Ishikawa (cell line): Measurements from ENCODE around the gene TMEM79.

ENCODE experiments used
- CEBPB ChIP-seq: IDR thresholded peaks from 2 replicates; pipeline ENCODE4 v1.6.1; 2012
- CREB1 ChIP-seq: IDR thresholded peaks from 2 replicates; pipeline ENCODE4 v1.6.1; 2012; ENCODE audit warnings: low read depth
- EGR1 ChIP-seq: IDR thresholded peaks from 2 replicates; pipeline ENCODE4 v1.6.1; 2012
- EP300 ChIP-seq: IDR thresholded peaks from 2 replicates; pipeline ENCODE4 v1.6.1; 2012; ENCODE audit warnings: borderline replicate concordance
- FOXM1 ChIP-seq: IDR thresholded peaks from 2 replicates; pipeline ENCODE4 v1.6.1; 2012; ENCODE audit warnings: low read depth, borderline replicate concordance
- NFIC ChIP-seq: IDR thresholded peaks from 2 replicates; pipeline ENCODE4 v1.6.1; 2012
- RAD21 ChIP-seq: IDR thresholded peaks from 2 replicates; pipeline ENCODE4 v1.6.1; 2012; ENCODE audit warnings: low read depth
- TAF1 ChIP-seq: IDR thresholded peaks from 2 replicates; pipeline ENCODE4 v1.6.1; 2012; ENCODE audit warnings: low read depth, mild to moderate bottlenecking
- TCF12 ChIP-seq: IDR thresholded peaks from 2 replicates; pipeline ENCODE4 v1.6.1; 2012; ENCODE audit warnings: low read depth
- TEAD4 ChIP-seq: IDR thresholded peaks from 2 replicates; pipeline ENCODE4 v1.6.1; 2012
- YY1 ChIP-seq: IDR thresholded peaks from 2 replicates; pipeline ENCODE4 v1.6.1; 2012; ENCODE audit warnings: low read depth
- ZBTB7A ChIP-seq: IDR thresholded peaks from 2 replicates; pipeline ENCODE4 v1.6.1; 2012; ENCODE audit warnings: low read depth
- TF ChIP-seq, protein P1 (sequence below): IDR thresholded peaks from 2 replicates; pipeline ENCODE4 v1.6.1; 2012
- TF ChIP-seq, protein P2 (sequence below): IDR thresholded peaks from 2 replicates; pipeline ENCODE4 v1.6.1; 2012
- TF ChIP-seq, protein P3 (sequence below): IDR thresholded peaks from 2 replicates; pipeline ENCODE4 v1.6.1; 2012; ENCODE audit warnings: low read depth, mild to moderate bottlenecking

Gene TMEM79

DNA sequence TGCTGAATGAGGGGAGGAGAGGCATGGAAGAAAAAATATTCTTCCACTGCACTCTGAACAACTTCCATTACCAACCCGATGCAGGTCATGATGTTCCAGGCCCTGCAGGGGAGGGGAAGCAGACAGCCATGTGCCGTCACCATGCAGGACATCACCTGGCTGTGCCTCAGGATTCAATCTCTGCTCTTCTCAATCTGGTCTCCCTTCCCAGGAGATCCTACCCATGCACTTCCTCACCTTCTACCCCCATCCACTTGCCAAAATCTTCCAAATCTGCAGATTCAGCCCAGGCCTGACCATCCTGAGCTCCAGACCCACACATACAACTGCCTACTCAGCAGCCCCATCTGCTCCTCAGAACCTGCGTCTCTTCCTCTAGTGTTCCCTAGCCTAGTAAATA, 30.5 kb upstream of the TMEM79 start:
- TF ChIP-seq, protein P1, sequence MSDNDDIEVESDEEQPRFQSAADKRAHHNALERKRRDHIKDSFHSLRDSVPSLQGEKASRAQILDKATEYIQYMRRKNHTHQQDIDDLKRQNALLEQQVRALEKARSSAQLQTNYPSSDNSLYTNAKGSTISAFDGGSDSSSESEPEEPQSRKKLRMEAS = no peak
- no peak for TF ChIP-seq NFIC
- TF ChIP-seq EGR1 = no peak
- no peak for TF ChIP-seq TCF12
- TF ChIP-seq RAD21 = no peak
- no peak for TF ChIP-seq TAF1
- no peak for TF ChIP-seq TEAD4
- TF ChIP-seq EP300 = no peak

DNA sequence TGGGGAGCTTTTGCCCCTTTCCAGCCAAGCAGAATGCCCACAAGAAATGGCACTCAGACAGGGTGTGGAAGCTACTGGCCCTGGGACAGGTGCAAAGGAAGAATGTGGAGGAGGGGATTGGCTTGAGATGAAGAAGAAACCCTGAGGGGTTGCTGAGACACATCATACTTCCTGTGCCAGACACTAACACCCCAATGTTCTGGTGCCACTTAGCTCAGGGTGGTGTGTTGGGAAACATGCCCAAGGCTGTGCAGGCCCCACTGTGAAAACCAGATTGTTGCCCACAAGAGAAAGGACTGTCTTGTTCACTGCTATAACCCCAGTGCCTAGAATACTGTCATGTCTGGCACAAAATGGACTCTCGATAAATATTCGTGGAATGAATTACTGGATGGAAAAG, 26.4 kb upstream of the TMEM79 start:
- TF ChIP-seq, protein P2, sequence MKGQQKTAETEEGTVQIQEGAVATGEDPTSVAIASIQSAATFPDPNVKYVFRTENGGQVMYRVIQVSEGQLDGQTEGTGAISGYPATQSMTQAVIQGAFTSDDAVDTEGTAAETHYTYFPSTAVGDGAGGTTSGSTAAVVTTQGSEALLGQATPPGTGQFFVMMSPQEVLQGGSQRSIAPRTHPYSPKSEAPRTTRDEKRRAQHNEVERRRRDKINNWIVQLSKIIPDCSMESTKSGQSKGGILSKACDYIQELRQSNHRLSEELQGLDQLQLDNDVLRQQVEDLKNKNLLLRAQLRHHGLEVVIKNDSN = no peak
- TF ChIP-seq, protein P3, sequence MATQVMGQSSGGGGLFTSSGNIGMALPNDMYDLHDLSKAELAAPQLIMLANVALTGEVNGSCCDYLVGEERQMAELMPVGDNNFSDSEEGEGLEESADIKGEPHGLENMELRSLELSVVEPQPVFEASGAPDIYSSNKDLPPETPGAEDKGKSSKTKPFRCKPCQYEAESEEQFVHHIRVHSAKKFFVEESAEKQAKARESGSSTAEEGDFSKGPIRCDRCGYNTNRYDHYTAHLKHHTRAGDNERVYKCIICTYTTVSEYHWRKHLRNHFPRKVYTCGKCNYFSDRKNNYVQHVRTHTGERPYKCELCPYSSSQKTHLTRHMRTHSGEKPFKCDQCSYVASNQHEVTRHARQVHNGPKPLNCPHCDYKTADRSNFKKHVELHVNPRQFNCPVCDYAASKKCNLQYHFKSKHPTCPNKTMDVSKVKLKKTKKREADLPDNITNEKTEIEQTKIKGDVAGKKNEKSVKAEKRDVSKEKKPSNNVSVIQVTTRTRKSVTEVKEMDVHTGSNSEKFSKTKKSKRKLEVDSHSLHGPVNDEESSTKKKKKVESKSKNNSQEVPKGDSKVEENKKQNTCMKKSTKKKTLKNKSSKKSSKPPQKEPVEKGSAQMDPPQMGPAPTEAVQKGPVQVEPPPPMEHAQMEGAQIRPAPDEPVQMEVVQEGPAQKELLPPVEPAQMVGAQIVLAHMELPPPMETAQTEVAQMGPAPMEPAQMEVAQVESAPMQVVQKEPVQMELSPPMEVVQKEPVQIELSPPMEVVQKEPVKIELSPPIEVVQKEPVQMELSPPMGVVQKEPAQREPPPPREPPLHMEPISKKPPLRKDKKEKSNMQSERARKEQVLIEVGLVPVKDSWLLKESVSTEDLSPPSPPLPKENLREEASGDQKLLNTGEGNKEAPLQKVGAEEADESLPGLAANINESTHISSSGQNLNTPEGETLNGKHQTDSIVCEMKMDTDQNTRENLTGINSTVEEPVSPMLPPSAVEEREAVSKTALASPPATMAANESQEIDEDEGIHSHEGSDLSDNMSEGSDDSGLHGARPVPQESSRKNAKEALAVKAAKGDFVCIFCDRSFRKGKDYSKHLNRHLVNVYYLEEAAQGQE = no peak
- TF ChIP-seq YY1 (no peak), ZBTB7A (no peak), CEBPB (no peak), TAF1 (no peak), FOXM1 (no peak)

DNA sequence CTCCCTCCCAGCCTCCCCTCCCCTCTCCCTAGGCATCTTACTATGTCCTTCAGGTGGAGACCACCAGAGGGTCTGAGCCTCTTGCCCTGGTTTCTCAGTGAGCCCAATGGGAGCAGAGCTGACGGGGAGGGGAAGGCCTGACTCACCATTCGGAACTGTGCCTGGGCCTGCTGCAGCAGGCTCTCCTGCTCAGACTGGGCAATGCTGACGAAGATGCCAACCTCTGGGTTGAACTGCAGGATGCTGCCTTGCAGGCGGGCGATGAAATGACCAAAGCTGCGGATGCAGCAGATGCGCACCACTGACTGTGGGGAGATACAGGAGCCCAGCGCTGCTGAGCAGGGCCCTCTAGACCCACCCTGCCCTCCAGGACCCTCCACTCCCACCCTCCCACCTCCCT, 25.3 kb upstream of the TMEM79 start:
- TF ChIP-seq RAD21 (no peak), FOXM1 (no peak), EP300 (no peak)

DNA sequence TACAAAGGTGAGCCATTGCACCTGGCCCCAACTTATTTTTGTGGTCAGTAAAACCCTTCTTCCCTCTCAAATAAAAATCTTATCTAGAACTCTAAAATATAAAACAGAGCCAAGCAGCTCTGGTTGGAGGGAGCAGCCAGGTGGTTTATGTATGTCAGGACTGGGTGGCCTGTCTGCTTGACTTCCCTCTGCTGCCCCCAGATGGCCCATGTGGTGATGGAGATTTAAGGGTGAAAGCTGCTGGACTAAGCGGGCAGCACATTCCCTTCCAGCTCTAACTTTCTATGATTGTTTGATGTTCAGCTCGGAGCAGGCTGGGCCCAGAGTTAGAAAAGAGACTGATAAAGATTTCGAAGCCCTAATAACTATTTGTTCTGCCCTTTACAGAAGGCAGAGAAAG, 24.3 kb upstream of the TMEM79 start:
- TF ChIP-seq ZBTB7A (no peak), EP300 (no peak), TAF1 (no peak), RAD21 (no peak), NFIC (no peak), TEAD4 (no peak), FOXM1 (no peak), CREB1 (no peak)
- TF ChIP-seq, protein P1 = no peak
- TF ChIP-seq, protein P3 = no peak
- TF ChIP-seq, protein P2 = no peak

DNA sequence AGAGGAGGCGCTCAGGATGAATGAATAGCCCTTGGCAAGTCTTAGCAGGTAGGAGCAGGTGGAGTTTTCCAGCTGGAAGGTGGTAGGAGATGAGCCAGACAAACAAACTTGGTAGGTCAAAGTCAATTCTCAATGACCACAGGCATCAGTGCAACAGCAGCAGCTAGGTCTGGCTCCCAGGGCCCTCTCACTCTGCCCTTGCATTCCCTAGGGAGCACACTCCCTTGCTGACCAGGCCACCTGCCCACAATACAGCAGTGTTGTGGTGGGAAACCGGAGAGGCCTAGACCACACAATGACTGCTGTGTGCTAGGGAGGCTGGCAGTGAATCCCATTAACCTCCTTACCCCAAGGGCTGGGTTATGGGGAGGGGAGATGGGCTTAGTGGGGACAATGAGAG, 23.2 kb upstream of the TMEM79 start:
- TF ChIP-seq ZBTB7A (no peak), EGR1 (no peak), NFIC (no peak), FOXM1 (no peak), EP300 (no peak), TEAD4 (no peak), TCF12 (no peak), CREB1 (no peak), TAF1 (no peak), YY1 (no peak), CEBPB (no peak), RAD21 (no peak)
- TF ChIP-seq, protein P3 = no peak
- TF ChIP-seq, protein P1 = no peak
- TF ChIP-seq, protein P2 = no peak
